ENCODE data around the gene CTXN1. TPM values are rescaled to one million over a fixed set of nuclear protein-coding genes. Genes with fewer than 3 reads are reported as not detected.

The CTXN1 gene
- total and polyA plus RNA-seq, 2 donors (not counting 3 experiments of a cell fraction or from before 2014, with no cell fraction given): 16.0 to 27.6 TPM

DNA sequence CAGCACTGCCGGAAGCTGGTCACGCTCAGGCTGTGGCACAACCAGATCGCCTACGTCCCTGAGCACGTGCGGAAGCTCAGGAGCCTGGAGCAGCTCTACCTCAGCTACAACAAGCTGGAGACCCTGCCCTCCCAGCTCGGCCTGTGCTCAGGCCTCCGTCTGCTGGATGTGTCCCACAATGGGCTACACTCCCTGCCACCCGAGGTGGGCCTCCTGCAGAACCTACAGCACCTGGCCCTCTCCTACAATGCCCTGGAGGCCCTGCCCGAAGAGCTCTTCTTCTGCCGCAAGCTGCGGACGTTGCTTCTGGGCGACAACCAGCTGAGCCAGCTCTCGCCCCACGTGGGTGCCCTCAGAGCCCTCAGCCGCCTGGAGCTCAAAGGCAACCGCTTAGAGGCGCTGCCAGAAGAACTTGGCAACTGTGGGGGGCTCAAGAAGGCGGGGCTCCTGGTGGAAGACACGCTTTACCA lies 25.5 kb downstream of the CTXN1 start:
- no peak overlapping the region for H2AFZ ChIP-seq (ENCODE audit: low read depth, low read length)
- no peak for TF ChIP-seq MYC (IDR thresholded peaks at IDR 0.05; ENCODE audit: low read depth, low read length)
- TF ChIP-seq MAX (IDR thresholded peaks at IDR 0.05; ENCODE audit: insufficient read depth, insufficient read length): no peak
- no peak for TF ChIP-seq GATA2 (IDR thresholded peaks at IDR 0.05; ENCODE audit: insufficient read depth, insufficient read length, low read depth, low read length)
- TF ChIP-seq POLR2AphosphoS5 (IDR thresholded peaks at IDR 0.05; ENCODE audit: insufficient read depth, low read depth, low read length): no peak
- no peak for TF ChIP-seq POLR2A (IDR thresholded peaks at IDR 0.05; ENCODE audit: low read depth, low read length)
- TF ChIP-seq JUN (IDR thresholded peaks at IDR 0.05; ENCODE audit: borderline replicate concordance, insufficient read depth, insufficient read length, low read depth): no peak
- no peak for TF ChIP-seq CTCF (IDR thresholded peaks at IDR 0.05; ENCODE audit: extremely low read depth in 1 of 2, insufficient read depth in 1 of 2, low read depth in 1 of 2, low read length in 2 of 2)
- no peaks in the 10 kb centered on the region for H3K9me3 ChIP-seq (replicated peaks; ENCODE audit: control insufficient read depth, insufficient read depth, low read length)
- dilution Hi-C loops (cut with MboI; ENCODE audit: extremely low pct_ligation_motif_present, low sequenced_read_pairs): no loop called here
- no peak for FAIRE-seq
- no peak overlapping the region for H3K4me3 ChIP-seq (replicated peaks in 1 of 3; ENCODE audit: insufficient read depth in 1 of 3, low read depth in 1 of 3, low read length in 3 of 3)
- H3K9ac ChIP-seq (replicated peaks; ENCODE audit: extremely low read depth, insufficient read depth, low read length): no peak overlapping the region
- peaks cover 14% of the 10 kb centered on the region for H3K79me2 ChIP-seq (ENCODE audit: control insufficient read depth, insufficient read depth, low read length)
- no peaks in the 10 kb centered on the region for H3K27me3 ChIP-seq (ENCODE audit: control insufficient read depth in 2 of 2, insufficient read depth in 2 of 2, low read length in 2 of 2)
- intact Hi-C loops (cut with micrococcal nuclease): no loop called here
- no peak overlapping the region for H3K4me2 ChIP-seq (ENCODE audit: insufficient read depth, low read length)
- DNase-seq (ENCODE audit: low read depth, low spot score): no peak
- H3K4me1 ChIP-seq (ENCODE audit: control insufficient read depth, extremely low read depth, insufficient read depth, low read length): peaks cover 16% of the 10 kb centered on the region
- no TSS peak for BruUV-seq (replicated peaks)
- no peak overlapping the region for H3K27ac ChIP-seq (ENCODE audit: insufficient read depth, low read depth, low read length)
- H4K20me1 ChIP-seq (replicated peaks; ENCODE audit: control insufficient read depth, extremely low read depth, insufficient read depth, low read length): no peaks in the 10 kb centered on the region
- H3K36me3 ChIP-seq (ENCODE audit: control insufficient read depth in 2 of 2, extremely low read depth in 1 of 2, insufficient read depth in 2 of 2, low read length in 2 of 2): no peaks in the 10 kb centered on the region
- CTCF ChIA-PET: interaction anchor here (0.9 to 2.6 kb wide), 4 partner anchors 31 to 332 kb away, joined by 3 to 14 read pairs (median 5); partner anchors contain the start of gene TIMM44
- POLR2A ChIA-PET: no interaction called here
- no peaks in the 10 kb centered on the region for H3K9me1 ChIP-seq (replicated peaks; ENCODE audit: control insufficient read depth, extremely low read depth, insufficient read depth, low read length)
